Esophagus (tissue), 2 donors: Measurements from ENCODE around the gene OR10K2. TPM values are rescaled to one million over a fixed set of nuclear protein-coding genes. Genes with fewer than 3 reads are reported as not detected.

Experiments used
- H3K27ac ChIP-seq, 2 donors: one replicate each; pipeline ENCODE4 v1.5.1; 2013; ENCODE audit warnings: low read depth in 2 of 2, mild to moderate bottlenecking in 2 of 2, inconsistent platforms in 1 of 2, low read length in 1 of 2, moderate library complexity in 1 of 2
- H3K27me3 ChIP-seq, 2 donors: one replicate each; pipeline ENCODE4 v1.6.1; 2013; ENCODE audit warnings: low read length in 2 of 2, control low read depth in 1 of 2, mild to moderate bottlenecking in 1 of 2; ENCODE audit not compliant: insufficient read depth in 2 of 2, control insufficient read depth in 1 of 2
- H3K36me3 ChIP-seq, 2 donors: one replicate each; pipeline ENCODE4 v1.6.1; 2013; ENCODE audit warnings: low read length in 1 of 2; ENCODE audit not compliant: control insufficient read depth in 2 of 2, insufficient read depth in 2 of 2
- H3K4me1 ChIP-seq, 2 donors: one replicate each; pipeline ENCODE4 v1.6.1; 2013; ENCODE audit warnings: low read length in 1 of 2; ENCODE audit not compliant: control insufficient read depth in 2 of 2, insufficient read depth in 2 of 2
- H3K4me3 ChIP-seq, 2 donors: one replicate each; pipeline ENCODE4 v1.5.1; 2013; ENCODE audit warnings: low read length in 2 of 2, mild to moderate bottlenecking in 2 of 2, low read depth in 1 of 2, moderate library complexity in 1 of 2
- H3K9me3 ChIP-seq, 2 donors: one replicate each; pipeline ENCODE4 v1.6.1; 2013; ENCODE audit warnings: mild to moderate bottlenecking in 2 of 2, low read depth in 1 of 2, low read length in 1 of 2, moderate library complexity in 1 of 2; ENCODE audit not compliant: control insufficient read depth in 2 of 2, insufficient read depth in 1 of 2
- WGBS, 2 donors: extraction: QIAGEN DNeasy Blood & Tissue Kit; methylation state at CpG; one replicate each; pipeline ENCODE4 v1.1.7; 2013; 5-methylcytosine and 5-hydroxymethylcytosine counted together
- polyA plus RNA-seq, 2 donors: library from polyadenylated mRNA; stranded (reverse); fragments of 200-250 nt; gene quantifications; one replicate each; pipeline ENCODE4 v1.2.3, GENCODE V29; 2013
- donor health status: healthy with polysubstance abuse.
- donor health status: Bipolar disorder and iron deficiency.

Gene OR10K2
- polyA plus RNA-seq, 2 donors = not detected

- Histone ChIP-seq H3K4me3 (no peak overlapping the region), H3K9me3 (no peaks in the 10 kb centered on the region), H3K4me1 (no peaks in the 10 kb centered on the region)
These were observed 3.8 kb downstream of the OR10K2 start for GRCh38 chr1:158422212-158422611.

GRCh38 chr1:158417586-158417985 lies 8.5 kb downstream of the OR10K2 start:
- H3K4me3 ChIP-seq = no peak overlapping the region
- H3K4me1 ChIP-seq = no peaks in the 10 kb centered on the region
- no peaks in the 10 kb centered on the region for H3K9me3 ChIP-seq
- peaks cover 0 to 2% of the 10 kb centered on the region in 2 donors for H3K27me3 ChIP-seq
- H3K36me3 ChIP-seq = no peaks in the 10 kb centered on the region
- H3K27ac ChIP-seq = no peak overlapping the region

More at GRCh38 chr1:158422212-158422611, 3.8 kb downstream of the OR10K2 start:
- Histone ChIP-seq H3K27ac (no peak overlapping the region), H3K36me3 (no peaks in the 10 kb centered on the region), H3K27me3 (peaks cover 0 to 2% of the 10 kb centered on the region in 2 donors)

GRCh38 chr1:158414651-158415345 lies 11.2 kb downstream of the OR10K2 start:
- no peaks in the 10 kb centered on the region for H3K9me3 ChIP-seq
- no peaks in the 10 kb centered on the region for H3K27me3 ChIP-seq
- no peaks in the 10 kb centered on the region for H3K36me3 ChIP-seq
- no peaks in the 10 kb centered on the region for H3K4me1 ChIP-seq
- H3K4me3 ChIP-seq = no peak overlapping the region
- no peak overlapping the region for H3K27ac ChIP-seq
- WGBS, 2 donors = 80 to 84% methylated on average over 4 of the region's 4 CpGs

GRCh38 chr1:158407092-158407491 lies 18.9 kb downstream of the OR10K2 start:
- no peaks in the 10 kb centered on the region for H3K27me3 ChIP-seq
- H3K27ac ChIP-seq = no peak overlapping the region
- H3K9me3 ChIP-seq = no peaks in the 10 kb centered on the region
- H3K4me3 ChIP-seq = no peak overlapping the region
- H3K36me3 ChIP-seq = no peaks in the 10 kb centered on the region
- 76 to 86% methylated on average over 5 of the region's 5 CpGs for WGBS, 2 donors
- no peaks in the 10 kb centered on the region for H3K4me1 ChIP-seq

GRCh38 chr1:158400871-158401270 lies 25.2 kb downstream of the OR10K2 start:
- Histone ChIP-seq H3K27me3 (no peaks in the 10 kb centered on the region), H3K27ac (no peak overlapping the region), H3K4me3 (no peak overlapping the region), H3K36me3 (no peaks in the 10 kb centered on the region), H3K4me1 (no peaks in the 10 kb centered on the region), H3K9me3 (no peaks in the 10 kb centered on the region)
- 69 to 79% methylated on average over 3 of the region's 3 CpGs for WGBS, 2 donors

- Histone ChIP-seq H3K27me3 (no peaks in the 10 kb centered on the region), H3K4me3 (no peak within 1 kb of the TSS)
- 64 to 78% methylated on average over 5 of the region's 5 CpGs for WGBS, 2 donors
These were observed 27.1 kb downstream of the OR10K2 start, which contains the start of gene OR10T2 for GRCh38 chr1:158398818-158399514. Gene OR10T2 (minus strand): TSS chr1:158399466. CDS start chr1:158399466, 0 bp downstream.

GRCh38 chr1:158396646-158397045 lies 29.4 kb downstream of the OR10K2 start:
- no peaks in the 10 kb centered on the region for H3K27me3 ChIP-seq
- no peaks in the 10 kb centered on the region for H3K9me3 ChIP-seq
- H3K4me3 ChIP-seq = no peak overlapping the region
- H3K27ac ChIP-seq = no peak overlapping the region
- WGBS, 2 donors = 76 to 80% methylated on average over 3 of the region's 3 CpGs
- H3K4me1 ChIP-seq = no peaks in the 10 kb centered on the region
- H3K36me3 ChIP-seq = no peaks in the 10 kb centered on the region

More at GRCh38 chr1:158398818-158399514, 27.1 kb downstream of the OR10K2 start, which contains the start of gene OR10T2:
- Histone ChIP-seq H3K27ac (no peak within 1 kb of the TSS), H3K36me3 (no peaks in the 10 kb centered on the region), H3K9me3 (no peaks in the 10 kb centered on the region), H3K4me1 (no peaks in the 10 kb centered on the region)

- Histone ChIP-seq H3K4me1 (no peaks in the 10 kb centered on the region), H3K36me3 (no peaks in the 10 kb centered on the region), H3K9me3 (no peaks in the 10 kb centered on the region), H3K27me3 (no peaks in the 10 kb centered on the region), H3K27ac (no peak overlapping the region), H3K4me3 (no peak overlapping the region)
- 89 to 92% methylated on average over 5 of the region's 5 CpGs for WGBS, 2 donors
These were observed 32.6 kb downstream of the OR10K2 start for GRCh38 chr1:158393476-158393875.

GRCh38 chr1:158391099-158391498 lies 34.9 kb downstream of the OR10K2 start:
- no peaks in the 10 kb centered on the region for H3K9me3 ChIP-seq
- no peak overlapping the region for H3K27ac ChIP-seq
- H3K36me3 ChIP-seq = no peaks in the 10 kb centered on the region
- no peaks in the 10 kb centered on the region for H3K27me3 ChIP-seq
- H3K4me1 ChIP-seq = no peaks in the 10 kb centered on the region
- no peak overlapping the region for H3K4me3 ChIP-seq

- Histone ChIP-seq H3K36me3 (no peaks in the 10 kb centered on the region), H3K4me3 (no peak overlapping the region), H3K9me3 (no peaks in the 10 kb centered on the region), H3K27ac (no peak overlapping the region), H3K4me1 (no peaks in the 10 kb centered on the region), H3K27me3 (no peaks in the 10 kb centered on the region)
- 28 to 35% methylated on average over 1 of the region's 1 CpG for WGBS, 2 donors
These were observed 35.7 kb downstream of the OR10K2 start for GRCh38 chr1:158390331-158390730.
